H1 (cell line): ENCODE results near the gene EIF4A3. TPM values are rescaled to one million over a fixed set of nuclear protein-coding genes. Genes with fewer than 3 reads are reported as not detected.
A peak's percentile ranks its signal among the peaks of the same experiment; 100 is the strongest.

Experiments
- CTCF ChIA-PET: fragments of 300-600 bp; sonication (Branson Sonifier 250); formaldehyde crosslinking; loops from one replicate; lab custom pipeline; 2021; ENCODE audit not compliant: partially characterized antibody; lab: Charles Lee
- POLR2A ChIA-PET: fragments of 300-600 bp; sonication (Branson Sonifier 250); formaldehyde crosslinking; loops from one replicate; lab custom pipeline; 2021; ENCODE audit warnings: inconsistent platforms; ENCODE audit not compliant: partially characterized antibody; lab: Charles Lee
- DNase-seq, 2 experiments: peaks; one replicate each; pipeline versions ENCODE4 v3.0.0 to v3.0.0-alpha.2; 2010 to 2022; ENCODE audit warnings: low spot score in 2 of 2, low read depth in 1 of 2, mixed read lengths in 1 of 2
- FAIRE-seq: peaks from 2 replicates; lab custom pipeline; 2011; peaks lifted over from hg19 to GRCh38; lab: Jason Lieb, UNC
- H2AFZ ChIP-seq: 2 replicates; pipeline ENCODE4 v1.8.1; 2012; ENCODE audit warnings: low read length, inconsistent platforms
- H2AK5ac ChIP-seq: 2 replicates; pipeline ENCODE4 v1.6.1; 2013; ENCODE audit warnings: low read depth, low read length
- H2BK120ac ChIP-seq: replicated peaks from 2 replicates; pipeline ENCODE3; 2013; ENCODE audit warnings: low read depth, low read length, inconsistent platforms
- H2BK12ac ChIP-seq: 2 replicates; pipeline ENCODE4 v1.6.1; 2013; ENCODE audit warnings: low read depth, low read length
- H2BK15ac ChIP-seq: 2 replicates; pipeline ENCODE4 v1.6.1; 2013; ENCODE audit warnings: low read length
- H2BK20ac ChIP-seq: 2 replicates; pipeline ENCODE4 v1.6.1; 2013; ENCODE audit warnings: low read length
- H2BK5ac ChIP-seq: 2 replicates; pipeline ENCODE4 v1.6.1; 2013; ENCODE audit warnings: low read depth, low read length
- H3K14ac ChIP-seq: 2 replicates; pipeline ENCODE4 v1.6.1; 2013; ENCODE audit warnings: inconsistent platforms; ENCODE audit not compliant: insufficient read length
- H3K18ac ChIP-seq: 2 replicates; pipeline ENCODE4 v1.6.1; 2013; ENCODE audit warnings: low read length; ENCODE audit errors: extremely low read depth
- H3K23ac ChIP-seq: 2 replicates; pipeline ENCODE4 v1.6.1; 2013; ENCODE audit warnings: inconsistent platforms; ENCODE audit not compliant: insufficient read length
- H3K23me2 ChIP-seq: 2 replicates; pipeline ENCODE4 v1.6.1; 2013; ENCODE audit warnings: low read depth, low read length
- H3K27ac ChIP-seq: 2 replicates; pipeline ENCODE4 v1.6.1; 2011; ENCODE audit warnings: low read depth, low read length, inconsistent platforms
- H3K27me3 ChIP-seq, 4 experiments: replicated peaks in 1 of 4; 1 replicate in 1 of 4; 2 replicates in 3 of 4; pipeline versions ENCODE4 v1.6.1 to v1.8.1; 2011 to 2013; ENCODE audit warnings: low read length in 3 of 4, mild to moderate bottlenecking in 3 of 4, inconsistent platforms in 2 of 4, mixed read lengths in 2 of 4, moderate library complexity in 1 of 4; ENCODE audit not compliant: control insufficient read depth in 3 of 4, insufficient read depth in 3 of 4; ENCODE audit errors: extremely low read depth in 1 of 4
- H3K36me3 ChIP-seq, 4 experiments: 2 replicates each; pipeline versions ENCODE4 v1.6.1 to v1.8.1; 2011 to 2013; ENCODE audit warnings: mild to moderate bottlenecking in 4 of 4, low read length in 3 of 4, moderate library complexity in 2 of 4, control low read depth in 1 of 4, inconsistent platforms in 1 of 4; ENCODE audit not compliant: insufficient read depth in 4 of 4, control insufficient read depth in 2 of 4
- H3K4ac ChIP-seq: replicated peaks from 2 replicates; pipeline ENCODE3; 2013; ENCODE audit warnings: low read length, low read depth, mixed read lengths, inconsistent platforms; ENCODE audit not compliant: insufficient read length
- H3K4me1 ChIP-seq, 4 experiments: replicated peaks in 1 of 4; 1 replicate in 1 of 4; 2 replicates in 3 of 4; pipeline versions ENCODE4 v1.6.1 to v1.8.1; 2011 to 2013; ENCODE audit warnings: low read length in 3 of 4, inconsistent platforms in 2 of 4, mixed read lengths in 1 of 4; ENCODE audit not compliant: insufficient read depth in 4 of 4, control insufficient read depth in 3 of 4
- H3K4me2 ChIP-seq, 2 experiments: 2 replicates each; pipeline versions ENCODE4 v1.6.1 to v1.8.1; 2011 to 2013; ENCODE audit warnings: low read depth in 2 of 2, low read length in 2 of 2, control low read depth in 1 of 2, inconsistent platforms in 1 of 2, mild to moderate bottlenecking in 1 of 2; ENCODE audit not compliant: insufficient read depth in 1 of 2
- H3K4me3 ChIP-seq, 4 experiments: fragments of 200-600, 300-600 bp in 1 of 4; sonication (generic), shearing (Covaris generic), sonication (Bioruptor Twin) in 1 of 4; 2 replicates each; pipeline versions ENCODE4 v1.5.1 to v1.8.1; 2011 to 2016; ENCODE audit warnings: low read length in 4 of 4, low read depth in 3 of 4, control low read depth in 2 of 4, inconsistent platforms in 2 of 4, mild to moderate bottlenecking in 2 of 4, mixed read lengths in 1 of 4, moderate library complexity in 1 of 4; ENCODE audit not compliant: insufficient read depth in 2 of 4; ENCODE audit errors: extremely low read depth in 1 of 4
- H3K56ac ChIP-seq: replicated peaks from 2 replicates; pipeline ENCODE3; 2013; ENCODE audit warnings: low read depth, mild to moderate bottlenecking, mixed read lengths, low read length, inconsistent platforms; ENCODE audit not compliant: insufficient read length
- H3K79me1 ChIP-seq: 2 replicates; pipeline ENCODE4 v1.6.1; 2013; ENCODE audit warnings: low read depth, low read length, control low read depth
- H3K79me2 ChIP-seq, 2 experiments: 2 replicates each; pipeline versions ENCODE4 v1.6.1 to v1.8.1; 2012 to 2013; ENCODE audit warnings: low read length in 2 of 2, mild to moderate bottlenecking in 2 of 2, inconsistent platforms in 1 of 2; ENCODE audit not compliant: insufficient read depth in 2 of 2, control insufficient read depth in 1 of 2
- H3K9ac ChIP-seq, 4 experiments: replicated peaks in 1 of 4; 1 replicate in 1 of 4; 2 replicates in 3 of 4; pipeline versions ENCODE4 v1.6.1 to v1.8.1; 2011 to 2013; ENCODE audit warnings: low read depth in 3 of 4, low read length in 3 of 4, control low read depth in 2 of 4, mild to moderate bottlenecking in 2 of 4, moderate library complexity in 2 of 4, inconsistent platforms in 1 of 4; ENCODE audit errors: extremely low read depth in 1 of 4
- H3K9me3 ChIP-seq, 2 experiments: 2 replicates each; pipeline versions ENCODE4 v1.6.1 to v1.8.1; 2012 to 2013; ENCODE audit warnings: mild to moderate bottlenecking in 2 of 2, moderate library complexity in 2 of 2, control low read depth in 1 of 2, inconsistent platforms in 1 of 2, low read depth in 1 of 2, low read length in 1 of 2, mixed read lengths in 1 of 2; ENCODE audit not compliant: insufficient read depth in 2 of 2
- H4K20me1 ChIP-seq, 2 experiments: replicated peaks in 1 of 2; 2 replicates each; pipeline versions ENCODE3 to v1.8.1; 2011 to 2013; ENCODE audit warnings: inconsistent platforms in 2 of 2, low read length in 2 of 2, mild to moderate bottlenecking in 1 of 2; ENCODE audit not compliant: insufficient read depth in 2 of 2, control insufficient read depth in 1 of 2
- H4K5ac ChIP-seq: 2 replicates; pipeline ENCODE4 v1.6.1; 2013; ENCODE audit warnings: low read length, low read depth, mixed read lengths, inconsistent platforms; ENCODE audit not compliant: insufficient read length
- H4K8ac ChIP-seq: 2 replicates; pipeline ENCODE4 v1.8.0; 2013; ENCODE audit warnings: mild to moderate bottlenecking, moderate library complexity, low read length, inconsistent platforms; ENCODE audit not compliant: insufficient read depth; ENCODE audit errors: extremely low read depth
- H4K91ac ChIP-seq: replicated peaks from 2 replicates; pipeline ENCODE3; 2013; ENCODE audit warnings: low read length, mixed read lengths, inconsistent platforms; ENCODE audit not compliant: insufficient read length
- EGR1 ChIP-seq: IDR thresholded peaks from 2 replicates; pipeline ENCODE4 v1.6.1; 2011; ENCODE audit warnings: low read depth, low read length, borderline replicate concordance
- WGBS, 2 experiments: shearing (Covaris generic) in 1 of 2; methylation state at CpG; one replicate each; pipeline versions ENCODE4 v1.1.6 to v1.1.7; 2013 to 2015; ENCODE audit warnings: low lambda C conversion rate in 2 of 2, mixed read lengths in 2 of 2, inconsistent platforms in 1 of 2, low coverage in 1 of 2, missing lambda C conversion rate in 1 of 2; ENCODE audit not compliant: insufficient replicate concordance in 2 of 2, insufficient coverage in 1 of 2, insufficient read length in 1 of 2; ENCODE audit errors: extremely low coverage in 1 of 2, missing lambda C conversion rate in 1 of 2; 5-methylcytosine and 5-hydroxymethylcytosine counted together
- polyA plus RNA-seq, 7 experiments: library from polyadenylated mRNA; depleted of rRNA in 3 of 7; stranded (reverse) in 5 of 7; unstranded in 2 of 7; fragments of >200 nt in 5 of 7; fragments of 200-250 nt in 2 of 7; gene quantifications; 1 replicate in 5 of 7; 2 replicates in 1 of 7; 4 replicates in 1 of 7; pipeline versions ENCODE4 v1.2.1 to v1.2.3, GENCODE V29; 2011 to 2013; ENCODE audit warnings: missing spikeins in 2 of 7, mixed read lengths in 2 of 7
- total RNA-seq: library from RNA; stranded (reverse); fragmentation: NEBNext Ultra II Directional; extraction: Animal tissue kit (Norgen Biotek cat#: 25700); gene quantifications from 2 replicates; pipeline ENCODE4 v1.2.1, GENCODE V29; 2021

Gene EIF4A3
- total and polyA plus RNA-seq, 2 of the 8 experiments (the other 6 are each of a cell fraction or from before 2014, with no cell fraction given) = 142 to 146 TPM

DNA sequence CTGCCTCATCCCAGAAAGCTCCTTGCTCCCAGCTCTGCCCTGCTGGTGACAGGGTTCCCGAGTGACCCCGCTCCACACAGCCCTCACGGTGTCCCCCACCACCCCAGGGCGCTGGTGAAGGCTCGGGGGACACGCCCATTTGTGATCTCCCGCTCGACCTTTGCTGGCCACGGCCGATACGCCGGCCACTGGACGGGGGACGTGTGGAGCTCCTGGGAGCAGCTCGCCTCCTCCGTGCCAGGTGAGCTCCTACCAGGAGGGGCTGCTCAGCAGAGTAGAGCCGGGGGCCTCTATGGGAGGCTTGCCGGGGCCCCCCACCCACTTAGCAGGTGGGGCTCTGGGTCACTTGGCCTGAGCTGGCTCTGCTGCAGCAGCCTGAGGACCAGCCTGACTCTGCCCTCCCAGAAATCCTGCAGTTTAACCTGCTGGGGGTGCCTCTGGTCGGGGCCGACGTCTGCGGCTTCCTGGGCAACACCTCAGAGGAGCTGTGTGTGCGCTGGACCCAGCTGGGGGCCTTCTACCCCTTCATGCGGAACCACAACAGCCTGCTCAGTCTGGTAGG, 34.4 kb downstream of the EIF4A3 start:
- Histone ChIP-seq H3K18ac (no peak overlapping the region; the same call in 1 of the 2 replicates), H3K36me3 (no peaks in the 10 kb centered on the region), H2BK20ac (no peak overlapping the region), H2BK120ac (no peak overlapping the region), H3K27ac (no peak overlapping the region), H3K27me3 (no peaks in the 10 kb centered on the region), H3K79me2 (no peaks in the 10 kb centered on the region), H2AK5ac (no peak overlapping the region), H3K4me1 (peaks cover 0 to 11% (median 8%) of the 10 kb centered on the region in 4 experiments; a peak in 4 of 7 replicates), H3K56ac (no peak overlapping the region), H2AFZ (no peak overlapping the region), H3K4me3 (no peak overlapping the region), H2BK15ac (no peak overlapping the region), H3K9me3 (no peaks in the 10 kb centered on the region), H4K20me1 (no peaks in the 10 kb centered on the region), H3K4ac (no peak overlapping the region), H3K4me2 (no peak overlapping the region), H4K5ac (no peak overlapping the region), H4K91ac (no peak overlapping the region), H2BK5ac (no peak overlapping the region), H3K14ac (no peak overlapping the region), H4K8ac (peak overlapping the region; percentile 89; the same call in 1 of the 2 replicates), H3K9ac (0 out of 7 replicates have a peak overlapping the region, but pooled peaks of 1 of the 4 experiments have one; percentile 19), H3K79me1 (0 out of 2 replicates have a peak, but pooled peaks cover 2% of the 10 kb centered on the region), H3K23ac (no peak overlapping the region), H3K23me2 (no peaks in the 10 kb centered on the region), H2BK12ac (no peak overlapping the region)
- no peak for FAIRE-seq
- POLR2A ChIA-PET = interaction anchor here (1.0 to 3.6 kb wide), 8 partner anchors 9 to 119 kb away, joined by 3 to 20 read pairs (median 5); partner anchors contain the start of gene GAA
- TF ChIP-seq EGR1 = no peak
- 90% methylated on average over 21 of the region's 24 CpGs; no CpG with 5 or more reads in 1 of the 2 experiments for WGBS, 2 experiments
- peak in 1 of 2 experiments; percentile 47 for DNase-seq
- CTCF ChIA-PET = interaction anchor here (0.7 to 2.5 kb wide), 10 partner anchors 9 to 83 kb away, joined by 3 to 11 read pairs (median 4); partner anchors contain the start of gene GAA
